Neural cell (in vitro differentiated cells): ENCODE results near the gene APRT.
"Not testable (repeated sequence)": the region's sequence is repeated elsewhere in the genome, so short reads cannot be mapped to it uniquely, and the experiment has no call there.

ENCODE experiments used
- EZH2 ChIP-seq: fragments of 200-600, 300-800 bp; shearing (Covaris generic), sonication (generic); IDR thresholded peaks from 2 replicates; pipeline ENCODE4 v1.6.1; 2014; ENCODE audit warnings: antibody characterized with exemption, low read length, borderline replicate concordance, mild to moderate bottlenecking; ENCODE audit not compliant: insufficient read depth, poor library complexity, severe bottlenecking
- MXI1 ChIP-seq: fragments of 450-650 bp; conservative IDR thresholded peaks from 2 replicates; pipeline ENCODE4 v1.6.1; 2014; ENCODE audit warnings: antibody characterized with exemption, mild to moderate bottlenecking; ENCODE audit not compliant: poor library complexity, severe bottlenecking
- SMC3 ChIP-seq: fragments of 450-650 bp; conservative IDR thresholded peaks from 2 replicates; pipeline ENCODE4 v1.6.1; 2014; ENCODE audit warnings: antibody characterized with exemption, mild to moderate bottlenecking, moderate library complexity; ENCODE audit not compliant: poor library complexity

- TF ChIP-seq SMC3, EZH2, MXI1: not testable (repeated sequence)
Measured at GRCh38 chr16:88823646-88824045, 11.9 kb upstream of the APRT start.
